ENCODE results near the gene LNX1.

- TF ChIP-seq CTCF (IDR thresholded peaks at IDR 0.05): no peak
- no peak for TF ChIP-seq POLR2A (IDR thresholded peaks at IDR 0.05)
Measured at GRCh38 chr4:53515076-53515475, 76.2 kb downstream of the LNX1 start.
